T-helper 22 cell (primary cell): ENCODE results near the gene SUMF2.
A peak's percentile ranks its signal among the peaks of the same experiment; 100 is the strongest.
"Not testable (repeated sequence)": the region's sequence is repeated elsewhere in the genome, so short reads cannot be mapped to it uniquely, and the experiment has no call there.

Experiments used
- DNase-seq: peaks from one replicate; pipeline ENCODE4 v3.0.0-alpha.2; 2020; ENCODE audit warnings: low read depth

SUMF2 gene

DNA sequence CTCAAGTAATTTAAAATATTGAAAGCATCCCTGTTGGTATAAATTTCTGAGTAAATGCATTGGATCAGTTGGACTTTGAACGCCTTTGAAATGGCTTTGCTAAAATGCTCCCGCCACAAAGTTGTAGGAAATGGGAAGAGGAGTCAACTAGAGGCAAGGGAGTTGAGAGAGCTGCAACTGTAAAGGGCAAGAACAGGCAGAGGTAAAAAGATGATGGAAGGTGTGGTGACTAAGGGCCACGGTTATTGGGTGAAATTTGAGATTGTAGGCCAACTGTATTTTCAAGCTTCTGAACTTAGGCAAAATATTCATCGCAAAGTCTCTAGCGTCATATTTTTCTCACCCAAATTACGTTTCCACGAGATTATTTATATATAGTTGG, 595 bp upstream of the SUMF2 start:
- no peak for DNase-seq

DNA sequence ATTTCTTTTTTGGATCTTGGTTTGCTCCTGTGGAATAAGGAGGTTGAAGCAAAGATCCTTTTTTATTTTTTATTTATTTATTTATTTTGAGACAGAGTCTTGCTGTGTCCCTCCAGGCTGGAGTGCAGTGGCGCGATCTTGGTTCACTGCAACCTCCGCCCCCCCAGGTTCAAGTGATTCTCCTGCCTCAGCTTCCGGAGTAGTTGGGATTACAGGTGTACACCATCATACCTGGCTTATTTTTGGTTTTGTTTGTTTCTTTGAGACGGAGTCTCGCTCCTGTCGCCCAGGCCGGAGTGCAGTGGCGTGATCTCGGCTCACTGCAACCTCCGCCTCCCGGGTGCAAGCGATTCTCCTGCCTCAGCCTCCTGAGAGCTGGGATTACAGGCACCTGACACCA, 2.3 kb downstream of the SUMF2 start:
- not testable (repeated sequence) for DNase-seq

DNA sequence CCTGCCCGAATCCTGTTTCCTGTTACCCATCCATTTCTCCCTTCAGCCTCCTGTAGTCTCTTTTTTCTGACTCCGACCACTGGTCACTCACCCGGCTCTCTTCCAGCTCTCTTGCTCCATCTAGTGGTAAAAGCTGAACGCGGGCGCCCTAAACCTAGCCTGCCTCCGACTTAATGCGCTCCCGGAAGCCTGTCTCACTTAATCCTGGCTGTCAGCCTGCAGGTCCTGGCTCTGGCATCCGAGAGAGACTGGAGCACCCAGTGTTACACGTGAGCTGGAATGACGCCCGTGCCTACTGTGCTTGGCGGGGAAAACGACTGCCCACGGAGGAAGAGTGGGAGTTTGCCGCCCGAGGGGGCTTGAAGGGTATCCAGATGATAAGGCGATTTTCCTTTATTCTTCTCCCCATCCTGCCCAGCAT, 10.3 kb downstream of the SUMF2 start:
- peak; percentile 29 for DNase-seq

DNA sequence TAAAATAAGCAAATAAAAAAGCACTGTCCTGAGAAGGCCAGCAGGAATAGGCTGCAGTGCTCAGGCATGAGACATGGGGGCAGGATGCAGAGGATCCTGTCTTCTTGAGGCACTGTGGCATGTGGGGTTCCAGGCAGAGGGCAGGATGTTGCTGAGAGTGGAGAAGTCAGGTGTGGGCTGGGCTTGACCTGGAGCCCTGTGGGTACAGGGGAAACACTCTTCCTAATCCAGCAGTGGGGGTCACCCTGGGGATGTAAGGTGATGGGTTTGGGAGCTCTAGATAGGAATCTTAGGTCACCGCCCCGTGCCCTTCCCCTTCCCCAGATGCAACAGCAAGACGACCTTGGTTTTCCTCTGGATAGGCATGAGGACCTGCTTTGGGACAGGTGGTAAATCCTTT, 13.6 kb downstream of the SUMF2 start:
- no peak for DNase-seq

DNA sequence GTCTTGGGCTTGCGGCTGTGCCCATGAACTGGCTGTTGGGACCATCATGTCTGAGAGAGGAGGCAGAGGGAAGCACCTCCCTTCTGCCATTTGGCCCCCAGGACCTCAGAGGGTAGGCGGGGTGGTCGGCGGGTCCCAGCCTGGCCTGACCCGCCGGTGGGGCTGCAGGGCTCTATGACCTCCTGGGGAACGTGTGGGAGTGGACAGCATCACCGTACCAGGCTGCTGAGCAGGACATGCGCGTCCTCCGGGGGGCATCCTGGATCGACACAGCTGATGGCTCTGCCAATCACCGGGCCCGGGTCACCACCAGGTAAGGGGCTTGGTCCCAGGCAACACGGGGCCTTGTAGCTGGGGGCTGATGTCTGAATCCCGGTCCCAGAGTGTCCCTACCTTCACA, 14.1 kb downstream of the SUMF2 start:
- DNase-seq: no peak

DNA sequence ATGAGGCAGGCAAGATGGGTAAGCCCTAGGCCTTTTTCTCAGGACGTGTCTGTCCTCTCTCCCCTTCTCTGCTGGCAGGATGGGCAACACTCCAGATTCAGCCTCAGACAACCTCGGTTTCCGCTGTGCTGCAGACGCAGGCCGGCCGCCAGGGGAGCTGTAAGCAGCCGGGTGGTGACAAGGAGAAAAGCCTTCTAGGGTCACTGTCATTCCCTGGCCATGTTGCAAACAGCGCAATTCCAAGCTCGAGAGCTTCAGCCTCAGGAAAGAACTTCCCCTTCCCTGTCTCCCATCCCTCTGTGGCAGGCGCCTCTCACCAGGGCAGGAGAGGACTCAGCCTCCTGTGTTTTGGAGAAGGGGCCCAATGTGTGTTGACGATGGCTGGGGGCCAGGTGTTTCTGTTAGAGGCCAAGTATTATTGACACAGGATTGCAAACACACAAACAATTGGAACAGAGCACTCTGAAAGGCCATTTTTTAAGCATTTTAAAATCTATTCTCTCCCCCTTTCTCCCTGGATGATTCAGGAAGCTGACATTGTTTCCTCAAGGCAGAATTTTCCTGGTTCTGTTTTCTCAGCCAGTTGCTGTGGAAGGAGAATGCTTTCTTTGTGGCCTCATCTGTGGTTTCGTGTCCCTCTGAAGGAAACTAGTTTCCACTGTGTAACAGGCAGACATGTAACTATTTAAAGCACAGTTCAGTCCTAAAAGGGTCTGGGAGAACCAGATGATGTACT, 15.5 kb downstream of the SUMF2 start:
- DNase-seq: no peak

DNA sequence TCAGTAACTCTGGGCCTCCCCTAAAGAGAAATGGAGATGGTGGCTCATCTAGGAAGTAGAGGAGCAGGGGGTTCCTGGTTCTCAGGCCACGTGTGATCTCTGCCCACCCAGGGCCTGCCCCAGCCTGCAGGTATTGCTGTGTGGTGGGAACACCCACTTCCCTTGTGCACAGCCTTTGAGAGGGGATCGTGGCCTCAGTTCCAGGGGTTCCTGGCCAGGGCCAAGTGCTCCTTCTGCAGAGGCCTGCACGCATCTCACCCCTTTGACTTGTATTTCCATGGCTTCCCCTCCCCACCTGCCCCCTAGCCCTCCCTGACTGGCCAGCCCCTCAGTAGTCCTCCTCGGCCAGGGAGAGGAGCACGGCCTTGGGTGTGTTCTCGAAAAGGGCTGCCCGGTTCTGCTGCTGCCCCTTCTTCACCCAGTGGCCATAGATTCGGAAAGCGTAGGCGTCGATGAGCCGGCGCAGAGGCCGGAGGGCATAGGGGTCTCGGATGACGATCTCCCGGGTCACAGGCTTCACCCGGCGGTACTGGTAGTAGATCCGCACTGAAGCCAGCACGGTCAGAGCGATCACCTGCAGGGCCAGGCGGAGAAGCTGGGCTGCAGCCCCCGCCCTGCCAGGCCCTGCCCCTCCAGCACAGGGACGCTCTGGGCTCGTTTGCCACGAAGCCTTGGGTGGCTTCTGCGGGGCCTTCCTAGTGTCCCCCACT, 16.8 kb downstream of the SUMF2 start:
- not testable (repeated sequence) for DNase-seq

DNA sequence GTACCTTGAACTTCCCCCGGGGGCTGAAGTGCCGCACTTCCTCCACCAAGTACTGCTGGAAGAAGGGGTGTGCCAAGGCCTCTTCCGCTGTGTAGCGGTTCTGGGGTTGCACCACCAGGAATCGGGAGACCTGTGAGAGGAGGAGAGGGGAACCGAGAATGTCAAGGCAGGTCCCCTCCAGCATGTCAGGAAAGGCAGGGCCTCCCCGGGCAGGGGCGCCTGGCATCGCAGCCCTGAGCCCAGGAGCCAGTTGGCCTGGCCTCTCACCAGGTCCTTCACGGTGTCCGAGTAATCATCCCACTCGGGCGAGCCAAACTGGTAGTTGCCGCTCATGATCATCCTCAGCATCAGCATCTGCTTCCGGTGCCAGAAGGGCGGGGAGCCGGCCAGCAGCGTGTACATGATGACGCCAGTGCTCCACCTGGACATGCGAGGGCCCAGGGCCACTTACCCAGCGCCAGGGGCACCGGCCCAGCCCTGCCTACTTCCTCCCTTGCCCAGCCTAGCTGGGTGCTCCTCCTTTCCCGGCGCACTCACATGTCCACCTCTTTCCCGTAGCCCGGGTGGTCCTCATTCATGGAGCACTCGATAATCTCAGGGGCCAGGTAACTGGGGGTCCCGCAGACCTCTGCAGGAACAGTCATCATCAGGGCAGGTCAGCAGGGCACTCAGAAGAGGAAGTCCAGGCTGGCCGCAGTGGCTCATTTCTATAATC, 17.7 kb downstream of the SUMF2 start:
- no peak for DNase-seq

DNA sequence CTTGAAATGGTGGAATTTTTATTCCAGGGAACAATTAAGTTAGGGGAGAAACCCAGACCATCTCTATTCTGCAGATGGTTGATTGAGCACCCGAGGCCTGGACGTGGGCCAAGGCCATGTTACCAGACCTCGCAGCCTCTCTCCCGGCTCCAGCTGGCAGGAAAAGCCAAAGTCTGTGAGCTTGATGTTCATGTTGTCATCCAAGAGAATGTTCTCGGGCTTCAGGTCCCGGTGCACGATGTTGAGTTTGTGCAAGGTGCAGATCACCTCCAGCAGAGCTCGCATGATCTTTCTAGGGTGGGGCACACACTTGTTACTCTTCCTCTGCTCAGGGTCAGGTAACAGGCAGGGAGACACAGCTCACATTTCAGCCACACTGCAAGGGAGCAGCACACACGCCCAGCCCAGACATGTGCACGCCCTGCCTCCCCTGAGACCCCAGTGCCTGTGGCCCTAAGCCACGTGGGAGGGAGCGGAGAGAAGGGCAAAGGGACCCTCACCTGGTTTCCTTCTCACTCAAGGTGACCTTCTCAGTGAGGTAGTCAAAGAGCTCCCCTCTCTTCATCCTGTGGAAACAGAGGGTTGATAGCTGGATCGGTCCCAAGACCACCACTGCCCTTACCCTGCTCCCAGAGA, 19.2 kb downstream of the SUMF2 start:
- no peak for DNase-seq

DNA sequence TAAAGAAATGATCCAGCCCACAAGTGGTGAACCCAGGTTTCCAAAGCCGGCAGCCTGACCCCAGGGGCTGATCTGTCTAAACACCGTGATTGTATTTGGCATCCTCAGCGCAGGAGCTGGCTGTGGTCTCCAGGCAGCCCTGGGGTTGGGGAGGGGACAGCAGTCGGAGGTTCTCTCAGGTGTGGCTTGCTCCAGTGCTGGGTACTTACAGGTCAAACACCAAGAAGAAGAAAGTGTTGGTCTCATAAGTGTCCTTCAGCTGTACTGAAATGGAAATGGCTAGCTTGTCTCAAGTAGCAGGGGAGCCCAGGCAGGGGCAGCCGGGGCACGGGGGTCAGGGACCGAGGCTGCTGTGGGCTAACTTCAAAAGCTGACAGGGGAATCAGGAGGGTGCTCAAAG, 22.7 kb downstream of the SUMF2 start:
- no peak for DNase-seq

DNA sequence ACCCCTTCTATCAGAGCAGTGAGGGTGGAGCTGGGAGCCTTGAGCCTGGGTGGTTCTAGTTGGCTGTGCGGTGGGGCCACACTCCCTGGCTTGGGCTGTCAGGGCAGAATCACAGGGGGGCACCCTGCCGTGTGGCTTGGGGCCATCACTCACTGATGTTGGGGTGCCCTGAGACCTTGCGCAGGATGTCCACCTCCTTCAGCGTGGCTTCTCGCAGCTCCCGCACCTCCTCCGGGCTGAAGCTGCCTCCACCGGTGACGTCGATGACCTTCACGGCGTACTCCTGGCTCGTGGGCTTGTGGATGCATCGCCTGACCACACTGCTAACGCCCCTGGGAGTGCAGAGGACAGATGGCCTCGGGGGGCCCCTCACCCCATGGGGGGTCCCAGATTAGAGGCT, 23.4 kb downstream of the SUMF2 start:
- no peak for DNase-seq

DNA sequence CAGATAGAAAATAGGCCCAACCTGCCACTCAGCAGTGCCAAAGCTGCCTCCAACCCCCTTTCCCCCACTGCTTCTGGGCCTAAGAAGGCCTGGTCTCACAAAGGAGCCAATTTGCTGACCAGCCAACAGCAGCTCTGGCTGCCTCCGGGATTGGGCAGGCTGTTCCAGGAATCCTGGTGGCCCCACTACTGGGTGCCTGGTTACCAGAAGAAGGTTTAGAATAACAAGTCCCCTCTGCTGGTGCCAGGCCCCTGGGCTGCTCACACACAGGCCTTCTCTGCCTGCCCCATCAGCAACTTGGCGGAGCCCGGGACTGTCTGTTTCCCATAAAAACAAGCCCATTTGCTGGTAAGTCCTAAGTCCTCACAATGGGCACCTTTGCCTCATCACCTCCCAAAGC, 27.5 kb downstream of the SUMF2 start:
- DNase-seq: no peak

DNA sequence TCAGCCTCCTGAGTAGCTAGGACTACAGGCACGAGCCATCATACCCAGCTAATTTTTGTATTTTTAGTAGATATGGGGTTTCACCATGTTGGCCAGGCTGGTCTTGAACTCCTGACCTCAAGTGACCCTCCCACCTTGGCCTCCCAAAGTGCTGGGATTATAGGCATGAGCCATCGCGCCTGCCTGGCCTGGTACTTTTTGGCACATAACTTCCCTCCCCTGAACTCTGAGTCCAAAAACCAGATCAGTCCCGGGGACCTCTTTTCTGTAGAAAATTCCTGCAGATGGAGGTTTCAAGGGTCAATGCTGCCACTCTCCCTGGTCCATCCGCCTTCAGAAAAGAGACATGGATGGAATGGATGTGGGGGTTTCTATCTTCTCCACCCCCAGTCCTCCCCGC, 28.3 kb downstream of the SUMF2 start:
- not testable (repeated sequence) for DNase-seq

DNA sequence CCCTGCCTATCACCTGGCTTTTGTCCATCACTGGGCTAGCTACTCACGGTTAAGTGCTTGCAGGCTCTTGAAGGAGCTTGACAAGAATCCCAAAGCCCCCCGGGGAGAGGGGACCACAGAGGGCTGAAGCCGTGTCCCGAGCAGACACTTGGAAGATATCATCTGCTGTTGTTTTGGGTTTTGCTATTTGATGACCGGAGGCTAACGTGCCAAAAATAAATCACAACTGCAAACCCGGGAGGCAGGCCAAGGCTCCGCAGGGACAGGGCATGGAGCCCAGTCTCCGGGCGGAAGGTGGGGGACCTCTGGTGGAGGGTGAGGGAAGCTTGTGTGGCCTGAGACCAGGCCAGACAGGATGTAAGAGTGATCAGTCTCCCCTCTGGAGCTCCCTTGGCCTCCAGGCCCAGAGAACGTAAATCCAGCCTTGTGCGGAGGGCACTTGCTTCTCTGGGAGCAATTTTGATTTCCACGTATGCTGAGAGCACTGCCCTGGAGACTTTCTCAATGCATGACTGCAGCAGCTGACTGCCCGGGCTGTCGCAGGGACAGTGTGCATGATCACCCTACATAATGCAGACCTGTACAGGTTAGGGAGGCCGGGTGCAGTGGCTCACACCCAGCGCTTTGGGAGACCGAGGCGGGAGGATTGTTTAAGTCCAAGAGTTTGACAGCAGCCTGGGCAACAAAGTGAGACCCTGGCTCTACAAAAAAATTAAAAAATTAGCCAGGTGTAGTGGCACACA, 28.9 kb downstream of the SUMF2 start, which contains the start of gene PHKG1:
TSS of gene PHKG1 (minus strand) at position 164 of the 743 bp plus-strand sequence. CDS start 4,011 bp downstream, outside the sequence.
- no peak for DNase-seq

DNA sequence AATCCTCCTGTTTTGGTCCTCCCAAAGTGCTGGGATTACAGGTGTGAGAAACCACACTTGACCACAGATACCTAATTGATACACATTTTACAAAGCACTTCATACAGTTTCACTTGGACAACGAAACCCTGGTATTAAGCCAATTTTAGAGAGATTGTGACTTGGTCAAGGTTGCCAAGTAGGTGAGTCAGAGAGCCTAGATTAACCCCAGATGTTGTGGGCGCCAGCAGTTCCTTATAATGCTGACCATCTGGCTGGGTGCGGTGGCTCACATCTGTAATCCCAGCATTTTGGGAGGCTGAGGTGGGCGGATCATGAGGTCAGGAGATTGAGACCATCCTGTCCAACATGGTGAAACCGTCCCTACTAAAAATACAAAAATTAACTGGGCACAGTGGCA, 33.6 kb downstream of the SUMF2 start:
- DNase-seq: no peak

DNA sequence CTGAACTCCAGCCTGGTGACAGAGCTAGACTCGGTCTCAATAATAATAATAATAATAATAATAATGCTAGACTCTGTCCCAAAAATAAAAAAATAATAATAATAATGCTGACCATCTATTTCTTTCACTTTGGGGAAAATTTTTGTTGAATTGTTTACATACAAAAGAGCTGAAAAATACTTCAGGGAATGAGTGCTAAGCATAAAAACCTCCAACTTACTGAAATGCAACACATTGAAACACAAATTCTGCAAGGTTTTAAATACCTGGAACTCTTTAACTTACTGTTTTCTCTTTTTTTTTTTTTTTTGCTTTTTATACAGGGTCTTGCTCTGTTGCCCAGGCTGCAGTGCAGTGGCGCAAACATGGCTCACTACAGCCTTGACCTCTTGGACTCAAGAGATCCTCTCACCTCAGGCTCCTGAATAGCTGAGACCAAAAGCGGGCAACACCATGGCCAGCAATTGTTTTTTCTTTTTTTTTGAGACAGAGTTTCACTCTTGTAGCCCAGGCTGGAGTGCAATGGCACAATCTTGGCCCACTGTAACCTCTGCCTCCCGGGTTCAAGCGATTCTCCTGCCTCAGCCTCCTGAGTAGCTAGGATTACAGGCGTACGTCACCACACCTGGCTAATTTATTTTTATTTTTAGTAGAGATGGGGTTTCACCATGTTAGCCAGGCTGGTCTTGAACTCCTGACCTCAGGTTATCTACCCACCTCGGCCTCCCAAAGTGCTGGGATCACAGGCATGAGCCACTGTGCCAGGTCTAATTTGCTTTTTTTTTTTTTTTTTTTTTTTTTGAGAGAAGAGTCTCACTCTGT, 34.3 kb downstream of the SUMF2 start:
- DNase-seq: not testable (repeated sequence)

DNA sequence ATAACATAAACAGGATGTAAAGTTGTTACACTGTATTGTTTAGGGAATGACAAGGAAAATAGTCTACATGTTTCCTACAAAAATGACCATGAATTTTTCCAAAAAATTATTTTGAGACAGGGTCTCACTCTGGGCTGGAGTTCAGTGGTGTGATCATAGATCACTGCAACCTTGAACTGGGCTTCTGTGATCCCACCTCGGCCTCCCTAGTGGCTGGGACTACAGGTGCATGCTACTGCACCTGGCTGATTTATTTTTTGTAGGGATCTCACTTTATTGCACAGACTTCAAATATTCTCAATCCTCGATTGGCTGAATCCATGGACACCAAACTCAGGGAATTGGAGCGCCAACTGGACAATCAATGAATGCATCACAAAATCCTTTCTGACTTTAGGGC, 35.6 kb downstream of the SUMF2 start:
- no peak for DNase-seq

DNA sequence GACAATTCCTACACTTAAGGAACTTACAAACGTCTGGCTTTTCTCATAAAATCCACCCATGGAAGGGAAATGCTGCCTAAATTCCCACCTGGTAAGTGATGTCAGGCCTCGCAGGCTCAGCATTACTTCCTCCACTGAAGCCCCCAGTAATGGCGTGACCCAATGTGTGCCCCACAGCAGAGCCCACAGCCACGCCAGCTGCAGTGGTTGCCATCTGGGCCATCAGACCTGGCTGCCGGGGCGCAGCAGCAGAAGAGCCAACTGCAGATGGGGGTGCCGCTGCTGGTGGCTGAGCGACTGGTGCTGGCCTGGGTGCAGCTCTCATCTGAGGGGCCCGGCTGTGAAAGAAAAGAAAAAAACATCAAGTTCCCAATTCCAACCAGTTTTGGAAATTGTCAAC, 40.1 kb downstream of the SUMF2 start:
- DNase-seq: not testable (repeated sequence)

DNA sequence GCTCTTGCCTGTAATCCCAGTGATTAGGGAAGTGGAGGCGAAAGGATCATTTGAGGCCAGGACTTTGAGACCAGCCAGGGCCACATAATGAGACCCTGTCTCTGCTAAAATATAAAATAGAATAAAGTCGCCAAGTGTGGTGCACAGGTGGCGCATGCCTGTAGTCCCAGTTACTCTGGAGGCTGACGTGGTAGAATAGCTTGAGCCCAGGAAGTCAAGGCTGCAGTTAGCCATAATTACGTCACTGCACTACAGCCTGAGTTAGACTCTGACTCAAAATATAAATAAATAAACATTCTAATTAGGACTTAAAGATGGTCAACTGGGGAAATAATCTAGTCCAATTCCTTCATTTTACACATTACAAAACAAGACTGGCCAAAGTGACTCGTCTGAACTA, 41.4 kb downstream of the SUMF2 start:
- peak; percentile 6 for DNase-seq

DNA sequence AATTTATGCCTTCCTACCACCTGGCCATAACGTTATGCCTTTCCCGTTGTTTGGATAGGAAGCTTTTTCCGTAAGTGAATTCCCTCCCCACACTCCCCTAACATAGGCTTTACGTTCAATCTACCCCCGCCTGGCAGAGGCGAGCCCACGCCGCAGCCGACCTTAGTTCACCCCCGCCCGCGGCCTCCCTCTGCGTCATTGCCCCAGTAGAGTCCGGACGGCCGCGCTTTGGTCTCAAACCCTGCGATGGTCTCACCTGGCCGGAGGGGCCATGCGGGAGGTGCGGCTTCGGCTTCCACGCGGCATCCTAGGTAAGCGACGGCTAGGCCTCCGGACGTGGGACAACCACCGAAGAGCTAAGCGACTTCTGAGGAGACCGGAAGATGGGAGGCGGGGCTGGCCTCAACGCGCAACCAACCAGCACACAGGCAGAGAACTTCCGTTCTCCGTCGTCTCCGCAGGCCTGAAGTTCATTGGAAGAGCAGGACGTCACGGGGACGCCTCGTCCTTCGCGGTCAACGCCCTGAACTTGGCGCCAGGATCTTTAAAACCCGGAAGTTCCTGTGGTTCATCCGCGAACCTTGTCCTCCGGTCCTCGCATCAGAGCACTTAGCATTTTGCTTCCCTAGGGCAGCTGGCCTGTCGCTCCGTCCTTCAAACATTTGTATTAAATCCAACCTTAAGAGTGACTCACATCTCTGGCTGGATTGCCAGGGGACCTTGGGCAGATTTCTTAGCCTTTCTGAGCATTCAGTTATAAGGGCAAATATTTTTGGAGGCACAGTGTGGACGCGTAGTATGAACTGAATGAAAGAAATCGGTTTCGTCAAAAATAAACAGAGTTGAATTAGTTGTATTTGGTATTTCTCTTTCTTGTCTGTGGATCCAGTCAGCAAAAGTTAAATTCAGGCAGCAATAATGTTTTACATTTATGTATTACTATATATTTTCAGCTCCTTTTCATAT, 42.3 kb downstream of the SUMF2 start, which contains the start of gene CHCHD2:
TSS of gene CHCHD2 (minus strand) at position 369 of the 966 bp plus-strand sequence. CDS start at position 306, 63 bp downstream.
- DNase-seq: peak; percentile 92
